ENCODE data around the gene NFE2L2. TPM values are rescaled to one million over a fixed set of nuclear protein-coding genes. Genes with fewer than 3 reads are reported as not detected.

Gene NFE2L2
- total RNA-seq, 1 experiment from 2014 or later = 119 TPM

DNA sequence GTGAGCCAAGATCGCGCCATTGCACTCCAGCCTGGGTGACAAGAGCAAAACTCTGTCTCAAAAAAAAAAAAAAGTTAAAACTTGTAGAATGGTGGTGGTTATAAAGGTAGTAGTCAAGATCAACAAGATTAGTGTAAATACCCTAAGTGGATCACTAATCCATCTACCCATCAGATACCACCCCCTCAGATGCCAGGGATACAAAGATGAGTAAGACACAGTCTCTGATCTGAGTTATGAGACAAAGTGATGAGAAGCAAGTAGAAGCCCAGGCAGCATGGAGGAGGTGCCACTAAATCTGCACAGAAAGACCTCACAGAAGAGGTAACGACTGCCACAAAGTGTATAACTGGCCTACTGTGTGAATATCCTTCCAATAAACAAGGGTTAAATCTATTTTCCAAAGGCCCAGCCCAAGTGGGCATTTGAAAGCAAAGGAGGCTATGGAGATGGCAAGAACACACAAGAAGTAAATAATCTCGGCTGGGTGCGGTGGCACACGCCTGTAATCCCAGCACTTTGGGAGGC is 20.2 kb downstream of the NFE2L2 start:
- Histone ChIP-seq H3K27me3 (replicated peaks) (no peaks in the 10 kb centered on the region), H3K4me1 (replicated peaks) (peaks cover 96% of the 10 kb centered on the region)
- peak in 1 of 2 experiments; percentile 86 for DNase-seq (ENCODE audit: low read depth in 1 of 2, low spot score in 2 of 2)

DNA sequence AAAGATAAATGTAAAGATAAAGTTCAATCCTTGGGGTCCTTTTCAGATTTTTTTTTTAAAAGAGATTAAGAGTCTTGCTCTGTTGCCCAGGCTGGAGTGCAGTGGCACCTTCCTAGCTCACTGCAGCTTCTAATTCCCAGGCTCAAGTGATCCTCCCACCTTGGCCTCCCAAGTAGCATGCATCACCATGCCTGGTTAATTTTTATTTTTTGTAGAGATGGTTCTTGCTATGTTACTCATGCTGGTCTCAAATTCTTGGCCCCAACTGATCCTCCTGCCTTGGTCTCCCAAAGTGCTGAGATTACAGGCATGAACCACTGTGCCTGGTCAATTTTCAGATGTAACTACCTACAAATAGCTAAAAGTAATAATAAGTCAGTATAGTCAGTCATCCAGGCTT is 21.1 kb downstream of the NFE2L2 start:
- Histone ChIP-seq H3K27ac (peak overlapping the region; percentile 94), H3K4me3 (no peak overlapping the region), H3K36me3 (peaks cover 37% of the 10 kb centered on the region), H3K27me3 (replicated peaks) (no peaks in the 10 kb centered on the region), H3K4me1 (replicated peaks) (peaks cover 97% of the 10 kb centered on the region), H3K9me3 (replicated peaks) (no peaks in the 10 kb centered on the region)
- no peak for DNase-seq (ENCODE audit: low read depth in 1 of 2, low spot score in 2 of 2)

More for the DNA sequence above, 20.2 kb downstream of the NFE2L2 start:
- Histone ChIP-seq H3K27ac (peak overlapping the region; percentile 94), H3K4me3 (no peak overlapping the region), H3K36me3 (peaks cover 39% of the 10 kb centered on the region), H3K9me3 (replicated peaks) (no peaks in the 10 kb centered on the region)

DNA sequence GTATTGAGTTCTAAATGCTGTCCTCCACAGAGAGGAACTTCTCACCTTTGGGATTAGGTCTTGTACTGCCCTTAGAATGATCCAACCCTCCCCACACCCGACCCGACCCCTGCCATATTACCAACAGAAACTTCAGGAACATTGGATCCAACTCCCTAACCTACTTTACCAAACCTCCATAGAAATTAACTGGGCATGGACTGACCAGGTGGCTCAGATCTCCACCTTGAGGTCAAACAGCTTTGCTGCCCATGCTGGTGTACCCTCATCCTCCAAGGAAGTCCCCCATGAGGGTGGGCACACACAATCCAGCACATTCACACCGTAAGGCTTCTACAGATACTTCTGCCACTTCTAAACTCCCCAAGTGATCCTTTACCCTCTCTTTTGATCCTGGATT is 21.5 kb downstream of the NFE2L2 start:
- Histone ChIP-seq H3K36me3 (peaks cover 39% of the 10 kb centered on the region), H3K4me3 (no peak overlapping the region), H3K4me1 (replicated peaks) (peaks cover 97% of the 10 kb centered on the region)

DNA sequence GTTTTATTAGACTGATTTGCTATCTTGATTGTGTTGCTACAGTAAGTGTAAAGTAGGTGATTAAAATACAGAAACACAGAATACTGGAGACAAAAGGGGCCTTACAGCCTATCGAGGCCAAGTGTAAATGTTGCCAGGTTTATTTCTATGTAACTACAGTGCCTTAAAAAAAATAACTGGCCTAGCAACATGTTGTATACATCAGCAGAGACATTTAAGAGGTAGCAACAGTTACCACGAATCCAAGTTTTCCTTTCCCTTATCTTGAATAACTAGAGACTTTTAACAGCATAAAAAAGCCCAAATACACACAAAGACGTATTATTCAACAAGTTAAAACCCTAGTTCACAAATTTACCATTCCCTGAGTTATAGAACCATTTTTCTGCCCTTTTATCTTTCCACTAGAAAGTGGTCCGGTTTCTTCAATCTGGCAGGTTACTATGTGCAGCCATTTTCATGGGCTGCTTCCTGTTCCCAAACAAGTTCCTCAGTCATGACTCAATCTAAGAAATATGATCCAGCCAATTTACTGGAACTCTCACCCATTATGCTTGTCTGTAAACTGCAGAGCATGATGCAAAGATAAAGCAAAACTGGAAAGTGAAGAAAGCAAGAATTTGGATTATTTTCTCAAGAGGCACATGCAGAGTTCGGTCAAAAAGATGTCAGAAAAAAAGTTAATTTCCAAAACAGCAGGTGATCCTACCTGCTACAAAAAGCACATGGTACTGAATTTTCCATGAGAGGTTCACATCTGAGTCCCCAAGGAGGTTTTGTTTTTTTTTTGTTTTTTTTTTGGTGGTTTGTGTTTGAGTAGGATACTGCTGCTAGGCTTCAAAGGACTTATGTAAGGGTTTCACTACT is 22.2 kb downstream of the NFE2L2 start:
- Histone ChIP-seq H3K4me1 (replicated peaks) (peaks cover 96% of the 10 kb centered on the region), H3K9me3 (replicated peaks) (no peaks in the 10 kb centered on the region), H3K27me3 (replicated peaks) (no peaks in the 10 kb centered on the region), H3K4me3 (no peak overlapping the region), H3K36me3 (peaks cover 41% of the 10 kb centered on the region), H3K27ac (peak overlapping the region; percentile 94)
- DNase-seq (ENCODE audit: low read depth in 1 of 2, low spot score in 2 of 2) = peak; percentile 53 to 93

More for the DNA sequence above, 21.5 kb downstream of the NFE2L2 start:
- no peak for DNase-seq (ENCODE audit: low read depth in 1 of 2, low spot score in 2 of 2)
- H3K27me3 ChIP-seq (replicated peaks) = no peaks in the 10 kb centered on the region
- peak overlapping the region; percentile 94 for H3K27ac ChIP-seq
- H3K9me3 ChIP-seq (replicated peaks) = no peaks in the 10 kb centered on the region

DNA sequence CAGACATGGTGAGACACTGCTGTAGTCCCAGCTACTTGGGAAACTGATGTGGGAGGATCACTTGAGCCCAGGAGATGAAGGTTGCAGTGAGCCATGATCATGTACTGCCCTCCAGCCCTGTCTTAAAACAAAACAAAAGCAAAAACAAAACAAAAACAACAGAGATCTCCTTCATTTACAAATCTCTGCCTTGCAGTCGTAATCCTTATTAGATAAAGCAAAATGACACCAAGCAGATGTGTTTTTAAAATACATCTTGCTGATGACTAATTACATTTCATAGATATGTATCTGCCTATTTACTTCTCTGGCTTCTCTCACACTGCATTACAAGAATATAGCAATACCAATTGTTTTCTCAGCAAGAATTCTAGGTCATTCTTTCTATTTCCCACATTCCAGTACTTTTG is 22.8 kb downstream of the NFE2L2 start:
- Histone ChIP-seq H3K36me3 (peaks cover 46% of the 10 kb centered on the region), H3K4me1 (replicated peaks) (peaks cover 90% of the 10 kb centered on the region), H3K9me3 (replicated peaks) (no peaks in the 10 kb centered on the region), H3K4me3 (no peak overlapping the region), H3K27ac (peak overlapping the region; percentile 94), H3K27me3 (replicated peaks) (no peaks in the 10 kb centered on the region)
- DNase-seq (ENCODE audit: low read depth in 1 of 2, low spot score in 2 of 2) = no peak

DNA sequence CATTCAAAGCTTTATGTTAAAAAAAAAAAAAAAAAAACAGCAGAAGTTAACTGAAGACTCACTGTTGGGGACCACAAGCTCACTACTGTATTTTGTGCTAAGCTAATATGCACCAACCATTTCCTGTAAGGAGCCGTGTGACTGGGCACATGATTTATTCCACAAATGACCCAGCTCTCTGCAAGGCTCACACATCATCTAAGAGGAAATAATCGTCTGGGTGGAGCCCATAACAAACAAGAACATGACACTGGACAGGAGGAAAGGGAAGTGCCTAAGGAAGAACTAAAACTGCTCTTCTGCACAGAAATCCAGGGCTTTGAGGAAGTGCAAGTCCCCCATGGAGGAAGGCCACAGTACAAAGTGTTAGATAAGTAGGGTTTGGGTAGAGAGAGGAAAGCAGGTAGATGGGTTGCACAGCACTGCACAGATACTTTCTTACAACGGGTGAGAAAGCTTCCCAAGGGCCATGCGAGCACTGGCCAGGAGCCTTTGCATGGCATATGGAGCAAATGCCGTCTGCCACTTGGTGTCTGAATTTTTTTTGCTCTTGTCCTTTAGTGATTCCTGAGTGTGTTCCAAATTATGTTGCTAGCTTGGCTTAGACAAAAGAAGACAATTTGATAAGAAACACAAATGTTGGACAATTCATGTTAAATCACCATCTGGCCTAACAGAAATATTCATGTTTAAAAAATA is 24.4 kb downstream of the NFE2L2 start:
- H3K27ac ChIP-seq = peak overlapping the region; percentile 94
- no peak overlapping the region for H3K4me3 ChIP-seq
- DNase-seq (ENCODE audit: low read depth in 1 of 2, low spot score in 2 of 2) = peak in 1 of 2 experiments; percentile 52
- peaks cover 78% of the 10 kb centered on the region for H3K4me1 ChIP-seq (replicated peaks)
- H3K27me3 ChIP-seq (replicated peaks) = no peaks in the 10 kb centered on the region
- no peaks in the 10 kb centered on the region for H3K9me3 ChIP-seq (replicated peaks)
- H3K36me3 ChIP-seq = peaks cover 52% of the 10 kb centered on the region

DNA sequence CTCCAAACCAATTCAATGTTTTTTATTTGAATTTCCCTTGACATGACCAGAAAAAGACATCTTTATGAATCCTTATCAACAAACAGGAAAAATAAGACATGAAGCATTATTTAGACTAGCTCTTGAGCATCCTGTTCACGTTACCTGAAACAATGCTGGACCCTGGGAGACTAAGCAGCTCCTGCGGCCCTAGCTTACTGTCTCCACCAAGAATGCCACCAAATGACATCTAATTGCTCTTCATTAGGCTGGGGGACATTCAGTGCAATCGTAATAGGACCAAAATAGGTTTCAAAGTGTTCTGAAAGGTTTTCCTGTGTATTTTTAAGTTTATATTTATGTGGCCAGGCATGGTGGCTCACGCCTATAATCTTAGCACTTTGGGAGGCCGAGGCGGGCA is 25.5 kb downstream of the NFE2L2 start:
- H3K36me3 ChIP-seq = peaks cover 62% of the 10 kb centered on the region
- no peaks in the 10 kb centered on the region for H3K9me3 ChIP-seq (replicated peaks)
- DNase-seq (ENCODE audit: low read depth in 1 of 2, low spot score in 2 of 2) = no peak
- no peaks in the 10 kb centered on the region for H3K27me3 ChIP-seq (replicated peaks)
- H3K4me3 ChIP-seq = no peak overlapping the region
- H3K27ac ChIP-seq = no peak overlapping the region
- peaks cover 68% of the 10 kb centered on the region for H3K4me1 ChIP-seq (replicated peaks)

DNA sequence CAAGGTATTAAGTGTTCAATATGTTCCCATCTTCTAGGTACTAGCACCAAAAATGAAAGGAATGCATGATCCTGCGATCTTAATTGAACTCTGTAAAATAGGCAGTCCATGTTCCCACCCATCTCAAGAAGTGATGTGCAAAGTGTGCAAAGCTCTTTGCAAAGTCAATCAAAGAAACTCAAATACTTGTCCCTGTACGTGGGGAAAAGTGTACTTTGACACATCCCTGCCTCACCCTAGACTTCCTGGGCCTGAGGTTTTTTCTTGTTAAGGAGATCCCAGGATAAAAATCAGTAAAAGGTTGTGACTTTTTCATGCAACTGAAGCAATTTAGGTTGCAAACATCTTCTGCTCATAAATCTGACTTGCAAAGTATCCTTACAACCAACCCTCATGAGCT is 26.6 kb downstream of the NFE2L2 start:
- no peak for DNase-seq (ENCODE audit: low read depth in 1 of 2, low spot score in 2 of 2)
- H3K9me3 ChIP-seq (replicated peaks) = no peaks in the 10 kb centered on the region
- H3K4me3 ChIP-seq = no peak overlapping the region
- no peak overlapping the region for H3K27ac ChIP-seq
- no peaks in the 10 kb centered on the region for H3K27me3 ChIP-seq (replicated peaks)
- H3K36me3 ChIP-seq = peaks cover 65% of the 10 kb centered on the region
- H3K4me1 ChIP-seq (replicated peaks) = peaks cover 57% of the 10 kb centered on the region

DNA sequence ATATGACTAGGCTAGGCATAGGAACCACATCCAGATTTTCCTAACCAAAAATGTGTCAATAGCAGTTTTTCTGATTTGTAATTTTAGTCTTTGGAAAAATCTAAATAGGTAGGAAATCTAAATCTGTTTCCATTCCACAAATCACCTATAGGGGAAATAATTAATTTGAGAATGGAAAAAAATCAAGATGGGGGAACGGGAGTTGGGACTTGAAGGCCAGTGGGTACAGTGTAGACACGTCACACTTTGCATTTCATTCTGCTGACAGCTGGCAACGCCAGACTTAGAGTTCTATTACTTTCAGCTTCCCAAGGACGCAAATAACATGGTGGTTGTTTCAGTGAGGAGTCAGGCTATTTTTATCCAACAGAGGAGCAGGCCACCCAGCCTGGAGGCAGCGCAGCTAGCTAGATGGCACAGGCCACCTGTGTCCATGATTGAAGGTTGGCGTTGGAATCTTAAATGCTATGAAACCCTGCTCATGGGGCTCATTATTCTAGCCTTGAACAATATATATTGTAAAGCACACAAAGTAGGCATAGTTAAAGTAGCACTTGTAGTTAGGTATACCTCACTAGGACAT is 28.6 kb downstream of the NFE2L2 start:
- H3K27ac ChIP-seq = no peak overlapping the region
- H3K4me3 ChIP-seq = no peak overlapping the region
- no peaks in the 10 kb centered on the region for H3K9me3 ChIP-seq (replicated peaks)
- H3K27me3 ChIP-seq (replicated peaks) = no peaks in the 10 kb centered on the region
- peaks cover 81% of the 10 kb centered on the region for H3K36me3 ChIP-seq
- no peak for DNase-seq (ENCODE audit: low read depth in 1 of 2, low spot score in 2 of 2)
- H3K4me1 ChIP-seq (replicated peaks) = peaks cover 37% of the 10 kb centered on the region

DNA sequence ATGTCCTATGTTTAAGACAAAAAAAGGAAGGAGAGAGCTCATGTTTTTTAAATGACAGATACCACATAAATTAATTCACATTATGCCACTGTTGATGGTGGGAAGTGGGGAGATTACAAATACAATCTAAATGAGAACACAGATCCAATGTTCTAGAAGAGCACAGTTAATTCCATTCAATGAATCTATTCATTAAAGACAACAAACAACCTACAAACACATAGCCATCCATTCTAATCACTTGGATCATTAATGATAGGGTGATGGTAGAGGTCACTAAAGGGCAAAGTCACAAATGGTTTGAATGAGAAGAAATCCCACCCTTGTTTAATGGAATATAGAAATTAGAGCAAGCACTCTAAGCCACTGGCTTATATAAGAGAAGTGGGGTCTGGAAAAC is 30.3 kb downstream of the NFE2L2 start:
- Histone ChIP-seq H3K36me3 (peaks cover 91% of the 10 kb centered on the region), H3K27ac (no peak overlapping the region), H3K4me3 (no peak overlapping the region), H3K9me3 (replicated peaks) (no peaks in the 10 kb centered on the region), H3K4me1 (replicated peaks) (peaks cover 20% of the 10 kb centered on the region), H3K27me3 (replicated peaks) (no peaks in the 10 kb centered on the region)
- DNase-seq (ENCODE audit: low read depth in 1 of 2, low spot score in 2 of 2) = no peak

DNA sequence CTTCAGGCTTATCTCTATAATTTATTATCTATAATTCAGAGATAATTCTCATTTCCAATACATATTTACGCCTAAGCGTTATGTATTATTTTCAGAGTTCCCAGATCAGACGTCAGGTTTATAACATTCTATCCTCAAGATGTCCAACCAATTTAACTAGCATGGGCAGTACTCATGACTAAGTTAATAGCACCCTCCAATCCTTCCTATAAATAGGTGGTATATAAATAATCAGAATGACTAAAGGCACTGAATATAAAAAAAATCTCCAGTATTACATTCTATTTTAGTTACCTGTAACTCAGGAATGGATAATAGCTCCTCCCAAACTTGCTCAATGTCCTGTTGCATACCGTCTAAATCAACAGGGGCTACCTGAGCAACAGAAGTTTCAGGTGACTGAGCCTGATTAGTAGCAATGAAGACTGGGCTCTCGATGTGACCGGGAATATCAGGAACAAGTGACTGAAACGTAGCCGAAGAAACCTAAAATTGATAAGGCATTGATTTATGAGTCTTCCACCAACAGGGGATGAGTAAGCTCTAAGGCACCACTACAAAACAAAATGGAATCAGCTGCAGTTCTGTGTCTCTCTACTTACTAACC is 32.3 kb downstream of the NFE2L2 start:
- Histone ChIP-seq H3K27ac (no peak overlapping the region), H3K36me3 (peaks cover 95% of the 10 kb centered on the region), H3K9me3 (replicated peaks) (no peaks in the 10 kb centered on the region)

DNA sequence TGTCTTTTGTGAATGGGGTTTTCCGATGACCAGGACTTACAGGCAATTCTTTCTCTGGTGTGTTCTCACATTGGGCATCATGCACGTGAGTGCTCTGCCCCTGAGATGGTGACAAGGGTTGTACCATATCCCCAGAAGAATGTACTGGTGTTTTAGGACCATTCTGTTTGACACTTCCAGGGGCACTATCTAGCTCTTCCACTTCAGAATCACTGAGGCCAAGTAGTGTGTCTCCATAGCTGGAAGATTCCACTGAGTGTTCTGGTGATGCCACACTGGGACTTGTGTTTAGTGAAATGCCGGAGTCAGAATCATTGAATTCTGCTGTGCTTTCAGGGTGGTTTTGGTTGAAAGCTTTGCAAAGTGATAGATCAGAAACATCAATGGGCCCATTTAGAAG is 33.3 kb downstream of the NFE2L2 start:
- Histone ChIP-seq H3K4me3 (no peak overlapping the region), H3K4me1 (replicated peaks) (0 out of 2 replicates have a peak, but pooled peaks cover 3% of the 10 kb centered on the region), H3K27me3 (replicated peaks) (no peaks in the 10 kb centered on the region), H3K27ac (no peak overlapping the region), H3K9me3 (replicated peaks) (no peaks in the 10 kb centered on the region), H3K36me3 (peaks cover 92% of the 10 kb centered on the region)
- no peak for DNase-seq (ENCODE audit: low read depth in 1 of 2, low spot score in 2 of 2)

More for the DNA sequence above, 32.3 kb downstream of the NFE2L2 start:
- Histone ChIP-seq H3K4me3 (no peak overlapping the region), H3K4me1 (replicated peaks) (0 out of 2 replicates have a peak, but pooled peaks cover 3% of the 10 kb centered on the region), H3K27me3 (replicated peaks) (no peaks in the 10 kb centered on the region)
- no peak for DNase-seq (ENCODE audit: low read depth in 1 of 2, low spot score in 2 of 2)

DNA sequence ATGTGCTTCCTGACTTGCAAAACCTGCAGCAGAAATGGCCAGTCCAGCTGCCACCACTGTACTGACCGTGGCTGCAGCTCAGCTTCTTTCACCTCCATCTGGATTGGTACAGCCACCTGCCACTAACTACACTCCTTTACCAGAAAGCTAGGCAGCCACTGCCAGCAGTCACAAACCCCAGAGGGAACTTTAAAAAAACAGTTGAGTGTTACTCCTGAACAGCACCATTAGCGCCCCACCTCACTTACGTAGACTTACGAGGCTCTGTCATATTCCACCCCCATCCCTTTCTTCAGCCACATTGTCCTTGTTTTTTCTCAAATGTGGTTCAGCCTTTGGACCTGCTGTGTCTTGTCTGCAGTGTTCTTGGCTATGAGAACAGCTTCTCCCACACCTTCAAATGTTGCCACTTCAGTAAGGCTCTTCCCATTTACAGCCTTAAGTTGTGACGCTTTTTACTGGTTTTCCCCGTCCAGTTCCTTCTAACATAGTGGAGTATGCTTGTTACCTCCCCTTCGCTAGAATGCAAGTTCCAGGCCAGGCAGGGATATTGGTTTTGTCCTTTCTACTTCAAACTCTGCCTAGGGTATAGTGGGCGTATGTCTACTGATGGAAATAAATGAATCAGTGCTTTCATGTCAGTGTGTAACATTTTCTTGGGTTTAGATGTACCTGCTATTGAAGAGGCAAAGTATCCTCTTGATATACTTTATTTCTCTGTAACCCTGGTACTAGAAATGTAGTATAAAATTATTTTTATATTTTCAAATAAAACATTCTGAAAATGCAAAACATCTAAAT is 34.9 kb downstream of the NFE2L2 start:
- H3K4me3 ChIP-seq = no peak overlapping the region
- no peak for DNase-seq (ENCODE audit: low read depth in 1 of 2, low spot score in 2 of 2)
- no peak overlapping the region for H3K27ac ChIP-seq
- H3K27me3 ChIP-seq (replicated peaks) = no peaks in the 10 kb centered on the region
- H3K4me1 ChIP-seq (replicated peaks) = no peaks in the 10 kb centered on the region
- H3K36me3 ChIP-seq = peaks cover 86% of the 10 kb centered on the region
- no peaks in the 10 kb centered on the region; the same call in 1 of the 2 replicates for H3K9me3 ChIP-seq (replicated peaks)
